Adipocyte (in vitro differentiated cells): ENCODE data around the gene SRXN1.

ENCODE experiments used
- DNase-seq: peaks from one replicate; pipeline ENCODE4 v3.0.0-alpha.2; 2015; ENCODE audit warnings: low read depth
- H3K27me3 ChIP-seq: replicated peaks from 2 replicates; pipeline ENCODE4 v1.7.0; 2013; ENCODE audit warnings: mild to moderate bottlenecking, low read length, moderate library complexity; ENCODE audit not compliant: control insufficient read depth, insufficient read depth
- H3K36me3 ChIP-seq: 2 replicates; pipeline ENCODE4 v1.7.0; 2013; ENCODE audit warnings: low read length, mild to moderate bottlenecking, moderate library complexity; ENCODE audit not compliant: control insufficient read depth, insufficient read depth, severe bottlenecking
- H3K4me1 ChIP-seq: 2 replicates; pipeline ENCODE4 v1.7.0; 2013; ENCODE audit warnings: mild to moderate bottlenecking, low read length, moderate library complexity; ENCODE audit not compliant: control insufficient read depth, insufficient read depth
- H3K4me3 ChIP-seq: 2 replicates; pipeline ENCODE4 v1.7.0; 2013; ENCODE audit warnings: mild to moderate bottlenecking, low read length, moderate library complexity
- H3K9ac ChIP-seq: 2 replicates; pipeline ENCODE4 v1.7.0; 2013; ENCODE audit warnings: mild to moderate bottlenecking, low read length, moderate library complexity
- H3K9me3 ChIP-seq: 2 replicates; pipeline ENCODE4 v1.7.0; 2013; ENCODE audit warnings: mild to moderate bottlenecking, low read length, moderate library complexity; ENCODE audit not compliant: control insufficient read depth

SRXN1 gene

GRCh38 chr20:610130-611046 lies 42.6 kb downstream of the SRXN1 start, which contains the start of gene TCF15:
Gene TCF15 (minus strand): TSS chr20:610309. CDS start chr20:610237, 72 bp downstream.
- Histone ChIP-seq H3K27me3 (peaks cover 83% of the 10 kb centered on the region), H3K4me3 (no peak within 1 kb of the TSS)

GRCh38 chr20:609371-609964 lies 43.5 kb downstream of the SRXN1 start:
- Histone ChIP-seq H3K36me3 (no peaks in the 10 kb centered on the region), H3K4me1 (no peaks in the 10 kb centered on the region), H3K9me3 (no peaks in the 10 kb centered on the region), H3K4me3 (no peak overlapping the region), H3K9ac (no peak overlapping the region), H3K27me3 (peaks cover 83% of the 10 kb centered on the region)
- DNase-seq: no peak

More at GRCh38 chr20:610130-611046, 42.6 kb downstream of the SRXN1 start, which contains the start of gene TCF15:
- no peaks in the 10 kb centered on the region for H3K9me3 ChIP-seq
- no peak within 1 kb of the TSS for H3K9ac ChIP-seq
- no peaks in the 10 kb centered on the region for H3K4me1 ChIP-seq
- DNase-seq: no peak
- H3K36me3 ChIP-seq: no peaks in the 10 kb centered on the region

- Histone ChIP-seq H3K27me3 (peaks cover 87% of the 10 kb centered on the region), H3K4me1 (no peaks in the 10 kb centered on the region), H3K4me3 (no peak overlapping the region)
These were observed 44.0 kb downstream of the SRXN1 start for GRCh38 chr20:608970-609369.

GRCh38 chr20:607476-607875 lies 45.5 kb downstream of the SRXN1 start:
- Histone ChIP-seq H3K9me3 (no peaks in the 10 kb centered on the region), H3K9ac (no peak overlapping the region), H3K27me3 (peaks cover 86% of the 10 kb centered on the region), H3K4me3 (no peak overlapping the region), H3K36me3 (no peaks in the 10 kb centered on the region), H3K4me1 (no peaks in the 10 kb centered on the region)
- no peak for DNase-seq

More at GRCh38 chr20:608970-609369, 44.0 kb downstream of the SRXN1 start:
- Histone ChIP-seq H3K36me3 (no peaks in the 10 kb centered on the region), H3K9ac (no peak overlapping the region), H3K9me3 (no peaks in the 10 kb centered on the region)
- no peak for DNase-seq

- DNase-seq: no peak
- no peaks in the 10 kb centered on the region for H3K36me3 ChIP-seq
- no peaks in the 10 kb centered on the region for H3K9me3 ChIP-seq
- no peaks in the 10 kb centered on the region for H3K4me1 ChIP-seq
- no peak overlapping the region for H3K4me3 ChIP-seq
- H3K9ac ChIP-seq: no peak overlapping the region
- H3K27me3 ChIP-seq: peaks cover 73% of the 10 kb centered on the region
These were observed 47.8 kb downstream of the SRXN1 start for GRCh38 chr20:605237-605636.

GRCh38 chr20:603116-603640 lies 49.8 kb downstream of the SRXN1 start:
- Histone ChIP-seq H3K27me3 (peaks cover 58% of the 10 kb centered on the region), H3K4me3 (no peak overlapping the region)
- no peak for DNase-seq

GRCh38 chr20:602111-602970 lies 50.7 kb downstream of the SRXN1 start:
- no peak for DNase-seq
- Histone ChIP-seq H3K27me3 (peaks cover 49% of the 10 kb centered on the region), H3K4me3 (no peak overlapping the region), H3K4me1 (no peaks in the 10 kb centered on the region), H3K36me3 (no peaks in the 10 kb centered on the region), H3K9me3 (no peaks in the 10 kb centered on the region), H3K9ac (no peak overlapping the region)

More at GRCh38 chr20:603116-603640, 49.8 kb downstream of the SRXN1 start:
- no peaks in the 10 kb centered on the region for H3K36me3 ChIP-seq
- no peak overlapping the region for H3K9ac ChIP-seq
- no peaks in the 10 kb centered on the region for H3K4me1 ChIP-seq
- no peaks in the 10 kb centered on the region for H3K9me3 ChIP-seq

- Histone ChIP-seq H3K9me3 (no peaks in the 10 kb centered on the region), H3K9ac (no peak overlapping the region), H3K4me3 (no peak overlapping the region), H3K36me3 (no peaks in the 10 kb centered on the region), H3K4me1 (no peaks in the 10 kb centered on the region), H3K27me3 (peaks cover 41% of the 10 kb centered on the region)
- DNase-seq: no peak
These were observed 52.3 kb downstream of the SRXN1 start for GRCh38 chr20:600736-601135.

GRCh38 chr20:600141-600540 lies 52.9 kb downstream of the SRXN1 start:
- Histone ChIP-seq H3K36me3 (no peaks in the 10 kb centered on the region), H3K9ac (no peak overlapping the region), H3K9me3 (no peaks in the 10 kb centered on the region), H3K27me3 (peaks cover 35% of the 10 kb centered on the region), H3K4me1 (no peaks in the 10 kb centered on the region), H3K4me3 (no peak overlapping the region)
- DNase-seq: no peak

- Histone ChIP-seq H3K9ac (no peak overlapping the region), H3K36me3 (no peaks in the 10 kb centered on the region), H3K4me3 (no peak overlapping the region), H3K4me1 (no peaks in the 10 kb centered on the region), H3K9me3 (no peaks in the 10 kb centered on the region), H3K27me3 (peaks cover 25% of the 10 kb centered on the region)
- no peak for DNase-seq
These were observed 54.7 kb downstream of the SRXN1 start for GRCh38 chr20:598133-598850.
